ENCODE results near the gene CNGB1. TPM values are rescaled to one million over a fixed set of nuclear protein-coding genes. Genes with fewer than 3 reads are reported as not detected.
A peak's percentile ranks its signal among the peaks of the same experiment; 100 is the strongest.
"Not testable (repeated sequence)": the region's sequence is repeated elsewhere in the genome, so short reads cannot be mapped to it uniquely, and the experiment has no call there.

CNGB1 gene
- total and polyA plus RNA-seq, 8 donors: 0.03 to 0.43 (median 0.05) TPM; not detected in 3

DNA sequence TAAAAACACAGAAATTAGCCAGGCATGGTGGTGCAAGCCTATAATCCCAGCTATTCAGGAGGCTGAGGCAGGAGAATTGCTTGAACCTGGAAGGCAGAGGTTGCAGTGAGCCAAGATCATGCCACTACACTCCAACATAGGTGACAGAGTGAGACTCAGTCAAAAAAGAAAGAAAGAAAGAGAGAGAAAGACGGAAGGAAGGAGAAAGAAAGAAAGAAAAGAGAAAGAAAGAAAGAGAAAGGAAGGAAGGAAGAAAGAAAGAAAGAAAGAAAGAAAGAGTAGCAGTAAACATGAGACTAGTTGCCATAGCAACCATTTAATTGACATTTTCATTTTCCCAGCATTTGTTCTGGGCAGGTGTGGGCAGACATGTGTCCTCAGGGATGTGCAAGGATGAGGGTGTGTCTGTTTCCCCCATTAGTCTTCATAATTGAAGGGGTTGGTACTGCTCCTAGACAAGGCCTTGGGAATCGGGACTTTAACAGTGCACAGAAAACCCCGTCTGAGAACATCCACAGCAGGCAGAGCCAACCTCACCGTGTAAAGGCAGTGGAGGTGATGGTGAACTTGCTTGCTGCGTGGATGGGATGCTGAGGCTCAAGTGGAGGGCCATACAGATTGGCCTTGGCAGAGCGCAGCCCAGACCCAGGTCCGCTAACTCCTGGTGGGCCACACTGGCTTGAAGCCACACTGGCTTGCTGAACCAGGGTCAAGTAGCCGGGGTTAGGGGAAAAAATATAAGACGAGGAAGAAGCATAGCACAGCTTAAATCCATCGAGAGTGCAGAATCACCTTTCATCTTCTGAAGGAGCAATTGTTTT lies 133.4 kb downstream of the CNGB1 start:
- no peak overlapping the region for H3K4me3 ChIP-seq
- no peaks in the 10 kb centered on the region for H3K4me1 ChIP-seq
- intact Hi-C loops (cut with DNase I): no loop called here
- FAIRE-seq (no peak), ATAC-seq (no peak), DNase-seq (peak in 1 of 6 donors; percentile 17)
- H3K36me3 ChIP-seq: no peaks in the 10 kb centered on the region
- no peaks in the 10 kb centered on the region for H3K27me3 ChIP-seq
- H3K27ac ChIP-seq: no peak overlapping the region
- H3K9me3 ChIP-seq: no peaks in the 10 kb centered on the region
- 80 to 84% methylated on average over 10 of the region's 10 CpGs for WGBS, 2 donors
- TF ChIP-seq, protein P1, sequence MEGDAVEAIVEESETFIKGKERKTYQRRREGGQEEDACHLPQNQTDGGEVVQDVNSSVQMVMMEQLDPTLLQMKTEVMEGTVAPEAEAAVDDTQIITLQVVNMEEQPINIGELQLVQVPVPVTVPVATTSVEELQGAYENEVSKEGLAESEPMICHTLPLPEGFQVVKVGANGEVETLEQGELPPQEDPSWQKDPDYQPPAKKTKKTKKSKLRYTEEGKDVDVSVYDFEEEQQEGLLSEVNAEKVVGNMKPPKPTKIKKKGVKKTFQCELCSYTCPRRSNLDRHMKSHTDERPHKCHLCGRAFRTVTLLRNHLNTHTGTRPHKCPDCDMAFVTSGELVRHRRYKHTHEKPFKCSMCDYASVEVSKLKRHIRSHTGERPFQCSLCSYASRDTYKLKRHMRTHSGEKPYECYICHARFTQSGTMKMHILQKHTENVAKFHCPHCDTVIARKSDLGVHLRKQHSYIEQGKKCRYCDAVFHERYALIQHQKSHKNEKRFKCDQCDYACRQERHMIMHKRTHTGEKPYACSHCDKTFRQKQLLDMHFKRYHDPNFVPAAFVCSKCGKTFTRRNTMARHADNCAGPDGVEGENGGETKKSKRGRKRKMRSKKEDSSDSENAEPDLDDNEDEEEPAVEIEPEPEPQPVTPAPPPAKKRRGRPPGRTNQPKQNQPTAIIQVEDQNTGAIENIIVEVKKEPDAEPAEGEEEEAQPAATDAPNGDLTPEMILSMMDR (IDR thresholded peaks at IDR 0.05): no peak

DNA sequence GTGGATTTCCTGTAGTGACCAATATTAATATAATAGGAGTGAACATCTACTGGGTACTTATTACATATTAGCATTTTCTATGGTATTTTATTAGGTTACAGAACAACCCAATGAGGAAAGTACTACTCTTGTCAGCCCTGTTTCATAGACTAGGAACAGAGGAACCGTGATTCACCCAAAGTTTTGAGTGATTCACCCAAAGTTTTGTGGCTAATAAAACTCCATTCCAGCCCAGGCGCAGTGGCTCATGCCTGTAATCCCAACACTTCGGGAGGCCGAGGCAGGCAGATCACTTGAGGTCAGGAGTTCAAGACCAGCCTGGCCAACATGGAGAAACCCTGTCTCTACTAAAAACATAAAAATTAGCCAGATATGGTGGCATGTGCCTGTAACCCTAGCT lies 135.5 kb downstream of the CNGB1 start:
- intact Hi-C loops (cut with DNase I); ATAC-seq; H3K27ac ChIP-seq; DNase-seq; H3K27me3 ChIP-seq; H3K4me3 ChIP-seq; H3K36me3 ChIP-seq; H3K4me1 ChIP-seq; H3K9me3 ChIP-seq; FAIRE-seq: not testable (repeated sequence)
- 92 to 95% methylated on average over 4 of the region's 4 CpGs for WGBS, 2 donors

DNA sequence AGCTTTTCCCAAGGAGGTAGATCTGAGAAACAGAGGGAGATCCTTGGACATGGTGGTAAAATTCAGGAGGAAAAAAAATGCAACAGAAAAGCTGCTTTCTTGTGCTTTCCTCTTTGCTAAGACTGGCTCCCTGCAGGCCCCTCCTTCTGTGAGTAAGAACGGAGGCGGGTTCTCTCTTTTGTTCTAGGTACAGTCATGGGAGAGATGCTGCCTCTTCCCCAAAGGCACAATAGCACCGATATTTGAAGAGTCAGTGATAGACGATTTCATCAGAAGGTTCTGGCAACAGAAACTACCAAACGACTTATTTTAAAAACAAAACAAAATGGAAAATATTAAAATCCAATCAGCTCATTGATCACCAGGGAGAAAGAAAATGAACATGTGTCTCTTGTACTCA lies 136.0 kb downstream of the CNGB1 start:
- H3K4me3 ChIP-seq: no peak overlapping the region
- H3K27ac ChIP-seq: no peak overlapping the region
- FAIRE-seq (no peak), DNase-seq (no peak), ATAC-seq (no peak)
- H3K9me3 ChIP-seq: no peaks in the 10 kb centered on the region
- H3K4me1 ChIP-seq: peaks cover 0 to 4% (median 0%) of the 10 kb centered on the region in 3 donors
- H3K27me3 ChIP-seq: no peaks in the 10 kb centered on the region
- TF ChIP-seq, protein P1 (IDR thresholded peaks at IDR 0.05): no peak
- 77 to 79% methylated on average over 5 of the region's 5 CpGs for WGBS, 2 donors
- intact Hi-C loops (cut with DNase I): no loop called here
- no peaks in the 10 kb centered on the region for H3K36me3 ChIP-seq

Other genes starting within 250 kb of the CNGB1 start
- 10 to 100 TPM in 4 of 6 donors, 1 to 10 TPM in 2; 7.8 to 14.5 (median 11.0) TPM for gene KATNB1, start 235.4 kb downstream of the CNGB1 start, total RNA-seq
- 10 to 100 TPM; 14.1 to 17.0 TPM for gene KATNB1, start 235.4 kb downstream of the CNGB1 start, polyA plus RNA-seq
- gene KIFC3, start 168.6 kb downstream of the CNGB1 start, total RNA-seq: 10 to 100 TPM; 33.8 to 71.0 (median 60.5) TPM
- gene KIFC3, start 168.6 kb downstream of the CNGB1 start, polyA plus RNA-seq: 100 to 1,000 TPM; 277 to 284 TPM
- gene ZNF319, start 29.5 kb upstream of the CNGB1 start, total RNA-seq: 1 to 10 TPM; 3.5 to 7.0 (median 4.9) TPM
- 1 to 10 TPM; 3.9 to 4.0 TPM for gene ZNF319, start 29.5 kb upstream of the CNGB1 start, polyA plus RNA-seq
- 10 to 100 TPM; 13.5 to 23.6 (median 17.7) TPM for gene USB1, start 30.3 kb upstream of the CNGB1 start, total RNA-seq
- gene USB1, start 30.3 kb upstream of the CNGB1 start, polyA plus RNA-seq: 10 to 100 TPM; 16.5 to 19.3 TPM
- gene MMP15, start 54.6 kb upstream of the CNGB1 start, total RNA-seq: 10 to 100 TPM; 11.2 to 30.2 (median 17.7) TPM
- gene MMP15, start 54.6 kb upstream of the CNGB1 start, polyA plus RNA-seq: 10 to 100 TPM; 22.3 to 24.0 TPM
- 10 to 100 TPM in 1 of 6 donors, 1 to 10 TPM in 5; 5.7 to 10.6 (median 8.3) TPM for gene CFAP20, start 158.3 kb upstream of the CNGB1 start, total RNA-seq
- gene CFAP20, start 158.3 kb upstream of the CNGB1 start, polyA plus RNA-seq: 10 to 100 TPM in 1 of 2 donors, 1 to 10 TPM in 1; 5.2 to 23.2 TPM
- gene CSNK2A2, start 227.0 kb upstream of the CNGB1 start, total RNA-seq: 10 to 100 TPM; 35.5 to 59.0 (median 40.6) TPM
- gene CSNK2A2, start 227.0 kb upstream of the CNGB1 start, polyA plus RNA-seq: 10 to 100 TPM; 18.3 to 19.3 TPM